Gastroesophageal sphincter (tissue), 4 donors: ENCODE data around the gene NUP93. TPM values are rescaled to one million over a fixed set of nuclear protein-coding genes. Genes with fewer than 3 reads are reported as not detected.

Source experiments
- ATAC-seq: fragments of 150-250 bp; one replicate; pipeline ENCODE4 v1.9.1; 2016; ENCODE audit warnings: mild to moderate bottlenecking, moderate library complexity
- H3K27ac ChIP-seq, 4 donors: fragments of 200-600 bp; sonication (generic) in 3 of 4; 1 replicate in 3 of 4; 2 replicates in 1 of 4; pipeline ENCODE4 v1.5.1; 2016 to 2019
- H3K27me3 ChIP-seq: fragments of 200-600 bp; sonication (generic); one replicate; pipeline ENCODE4 v1.5.1; 2019
- H3K36me3 ChIP-seq, 2 donors: fragments of 200-600 bp; sonication (generic); one replicate each; pipeline ENCODE4 v1.5.1; 2019; ENCODE audit warnings: control low read depth in 1 of 2
- H3K4me1 ChIP-seq, 3 donors: fragments of 200-600 bp; sonication (generic); 1 replicate in 2 of 3; 2 replicates in 1 of 3; pipeline ENCODE4 v1.5.1; 2016 to 2019; ENCODE audit warnings: control low read depth in 2 of 3
- H3K4me3 ChIP-seq, 2 donors: fragments of 200-600 bp; sonication (generic); one replicate each; pipeline ENCODE4 v1.5.1; 2019; ENCODE audit warnings: mild to moderate bottlenecking in 1 of 2, moderate library complexity in 1 of 2
- H3K9me3 ChIP-seq, 3 donors: fragments of 200-600 bp; sonication (generic); one replicate each; pipeline ENCODE4 v1.5.1; 2017 to 2019; ENCODE audit warnings: control low read depth in 2 of 3
- EP300 ChIP-seq: sonication (generic); formaldehyde crosslinking; IDR thresholded peaks from one replicate; pipeline ENCODE4 v1.6.1; 2017; ENCODE audit warnings: antibody characterized with exemption, mild to moderate bottlenecking
- POLR2A ChIP-seq, 2 donors: fragments of 450-650 bp; IDR thresholded peaks; one replicate each; pipeline ENCODE4 v1.6.1; 2017; ENCODE audit warnings: antibody characterized with exemption in 2 of 2, mild to moderate bottlenecking in 2 of 2, moderate library complexity in 1 of 2
- POLR2AphosphoS5 ChIP-seq: sonication (generic); formaldehyde crosslinking; IDR thresholded peaks from one replicate; pipeline ENCODE4 v1.6.1; 2017; ENCODE audit warnings: antibody characterized with exemption
- WGBS, 2 donors: methylation state at CpG; one replicate each; pipeline ENCODE4 v1.1.5; 2018; ENCODE audit warnings: low coverage in 1 of 2; 5-methylcytosine and 5-hydroxymethylcytosine counted together
- total RNA-seq, 4 donors: library from RNA; depleted of rRNA; stranded (reverse); fragments of >200 nt; gene quantifications; one replicate each; pipeline ENCODE4 v1.1.0, GENCODE V29; 2016
- TF ChIP-seq, protein P1 (sequence below), 4 experiments: fragments of 200-600 bp in 2 of 4; fragments of 450-650 bp in 2 of 4; sonication (generic) in 1 of 4; IDR thresholded peaks; one replicate each; pipeline ENCODE4 v1.5.1; 2017 to 2019; ENCODE audit warnings: antibody characterized with exemption in 4 of 4, mild to moderate bottlenecking in 2 of 4, moderate library complexity in 2 of 4

The NUP93 gene
- total RNA-seq, 4 donors from 2014 or later: 37.6 to 39.3 (median 38.9) TPM

DNA sequence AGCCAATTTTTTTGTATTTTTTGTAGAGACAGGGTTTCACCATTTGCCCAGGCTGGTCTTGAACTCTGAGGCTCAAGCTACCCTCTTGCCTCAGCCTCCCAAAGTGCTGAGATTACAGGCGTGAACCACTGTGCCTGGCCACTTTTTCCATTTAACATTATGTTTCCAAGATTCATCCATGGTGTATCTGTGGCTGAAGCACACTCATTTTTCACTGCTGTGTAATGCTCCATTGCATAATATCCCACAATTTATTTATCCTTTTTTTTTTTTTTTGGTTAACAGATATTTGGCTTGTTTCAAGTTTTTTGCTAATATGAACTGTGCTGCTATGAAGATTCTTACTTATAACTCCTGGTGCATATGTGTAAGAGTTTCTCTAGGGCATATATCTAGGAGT, 1.9 kb upstream of the NUP93 start:
- ATAC-seq: no peak
- TF ChIP-seq, protein P1, sequence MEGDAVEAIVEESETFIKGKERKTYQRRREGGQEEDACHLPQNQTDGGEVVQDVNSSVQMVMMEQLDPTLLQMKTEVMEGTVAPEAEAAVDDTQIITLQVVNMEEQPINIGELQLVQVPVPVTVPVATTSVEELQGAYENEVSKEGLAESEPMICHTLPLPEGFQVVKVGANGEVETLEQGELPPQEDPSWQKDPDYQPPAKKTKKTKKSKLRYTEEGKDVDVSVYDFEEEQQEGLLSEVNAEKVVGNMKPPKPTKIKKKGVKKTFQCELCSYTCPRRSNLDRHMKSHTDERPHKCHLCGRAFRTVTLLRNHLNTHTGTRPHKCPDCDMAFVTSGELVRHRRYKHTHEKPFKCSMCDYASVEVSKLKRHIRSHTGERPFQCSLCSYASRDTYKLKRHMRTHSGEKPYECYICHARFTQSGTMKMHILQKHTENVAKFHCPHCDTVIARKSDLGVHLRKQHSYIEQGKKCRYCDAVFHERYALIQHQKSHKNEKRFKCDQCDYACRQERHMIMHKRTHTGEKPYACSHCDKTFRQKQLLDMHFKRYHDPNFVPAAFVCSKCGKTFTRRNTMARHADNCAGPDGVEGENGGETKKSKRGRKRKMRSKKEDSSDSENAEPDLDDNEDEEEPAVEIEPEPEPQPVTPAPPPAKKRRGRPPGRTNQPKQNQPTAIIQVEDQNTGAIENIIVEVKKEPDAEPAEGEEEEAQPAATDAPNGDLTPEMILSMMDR (IDR thresholded peaks at IDR 0.05): no peak
- TF ChIP-seq EP300 (no peak), POLR2A (IDR thresholded peaks at IDR 0.05) (no peak), POLR2AphosphoS5 (no peak)
- Histone ChIP-seq H3K4me3 (no peak overlapping the region), H3K27ac (no peak overlapping the region), H3K4me1 (peaks cover 0 to 43% (median 10%) of the 10 kb centered on the region in 3 donors), H3K36me3 (no peaks in the 10 kb centered on the region), H3K9me3 (no peaks in the 10 kb centered on the region), H3K27me3 (no peaks in the 10 kb centered on the region)
- 100% methylated on average over 1 of the region's 1 CpG for WGBS, 2 donors

DNA sequence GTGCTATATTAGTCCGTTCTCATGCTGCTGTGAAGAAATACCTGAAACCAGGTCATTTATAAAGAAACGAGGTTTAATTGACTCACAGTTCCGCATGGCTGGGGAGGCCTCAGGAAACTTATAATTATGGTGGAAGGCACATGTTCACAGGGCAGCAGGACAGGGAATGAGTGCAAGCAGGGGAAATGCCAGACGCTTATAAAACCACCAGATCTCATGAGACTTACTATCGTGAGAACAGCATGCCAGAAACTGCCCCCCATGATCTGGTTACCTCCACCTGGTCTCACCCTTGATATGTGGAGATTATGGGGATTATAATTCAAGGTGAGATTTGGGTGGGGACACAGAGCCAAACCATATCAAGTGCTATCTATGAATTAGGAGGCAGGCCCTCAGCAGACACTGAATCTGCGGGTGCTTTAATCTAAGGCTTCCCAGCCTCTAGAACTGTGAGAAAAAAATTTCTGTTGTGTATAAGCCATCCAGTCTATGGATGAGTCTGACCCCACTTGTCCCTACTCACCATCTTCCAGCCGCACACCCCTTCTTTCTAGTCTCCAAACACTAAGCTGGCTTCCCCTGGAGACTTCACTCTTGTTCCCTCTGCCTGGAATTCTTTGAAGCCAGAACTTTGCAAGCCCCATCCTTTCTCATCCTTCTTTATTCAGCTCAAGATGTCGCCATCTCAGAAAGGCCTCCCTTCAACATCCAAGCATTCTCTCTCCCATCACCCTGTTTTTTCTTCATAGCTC, 772 bp upstream of the NUP93 start:
- Histone ChIP-seq H3K4me1 (peaks cover 0 to 43% (median 10%) of the 10 kb centered on the region in 3 donors), H3K4me3 (peak overlapping the region; percentile 57 to 69), H3K27ac (peak overlapping the region; percentile 75 to 87 (median 80)), H3K27me3 (no peaks in the 10 kb centered on the region), H3K36me3 (no peaks in the 10 kb centered on the region), H3K9me3 (no peaks in the 10 kb centered on the region)
- no peak for TF ChIP-seq POLR2AphosphoS5
- TF ChIP-seq, protein P1 (IDR thresholded peaks at IDR 0.05): no peak
- TF ChIP-seq EP300: no peak
- TF ChIP-seq POLR2A (IDR thresholded peaks at IDR 0.05): no peak
- ATAC-seq: peak; percentile 17
- 34 to 52% methylated on average over 6 to 8 of the region's 8 CpGs for WGBS, 2 donors

DNA sequence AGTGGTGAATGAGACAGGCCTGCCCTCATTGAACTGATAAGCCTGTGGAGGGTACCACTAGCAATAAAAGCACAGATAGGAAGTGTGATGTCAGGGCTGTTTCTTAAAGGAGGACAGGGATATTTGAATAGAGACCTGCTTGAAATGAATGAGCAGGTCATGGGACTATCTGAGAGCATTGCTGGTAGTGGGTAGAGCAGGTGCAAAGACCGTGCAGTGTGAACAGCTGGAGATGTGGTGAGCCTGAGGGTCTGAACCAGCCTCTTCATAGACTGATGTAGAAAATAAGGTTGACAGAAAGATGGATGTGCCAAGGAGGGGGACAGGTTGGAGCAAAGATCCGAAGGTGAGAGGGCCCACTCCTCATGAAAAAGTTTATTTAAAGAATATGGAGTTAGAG, 2.4 kb downstream of the NUP93 start:
- Histone ChIP-seq H3K9me3 (no peaks in the 10 kb centered on the region), H3K27me3 (no peaks in the 10 kb centered on the region), H3K36me3 (no peaks in the 10 kb centered on the region), H3K27ac (no peak overlapping the region), H3K4me1 (peaks cover 0 to 42% (median 10%) of the 10 kb centered on the region in 3 donors), H3K4me3 (no peak overlapping the region)
- 64 to 75% methylated on average over 2 of the region's 2 CpGs for WGBS, 2 donors
- TF ChIP-seq POLR2AphosphoS5 (no peak), POLR2A (IDR thresholded peaks at IDR 0.05) (no peak), EP300 (no peak)
- TF ChIP-seq, protein P1 (IDR thresholded peaks at IDR 0.05): no peak
- no peak for ATAC-seq

DNA sequence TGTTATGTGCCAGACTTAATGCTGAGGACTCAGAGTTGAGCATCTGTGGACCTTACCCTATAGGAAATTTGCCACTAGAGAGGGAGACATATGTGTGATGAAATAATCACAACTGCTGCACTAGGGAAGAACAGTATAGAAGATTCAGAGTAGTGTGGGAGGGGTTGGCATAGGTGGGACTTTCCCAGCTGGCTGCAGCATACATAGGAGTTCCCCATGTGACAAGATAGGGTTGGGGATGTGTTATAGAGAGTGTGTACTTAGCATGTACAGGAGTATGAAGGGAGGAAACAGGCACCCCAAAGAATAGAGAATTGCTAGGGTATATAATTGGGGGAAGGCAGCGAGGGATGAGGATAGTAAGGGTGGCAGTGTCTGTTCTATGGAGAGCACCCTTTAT, 2.9 kb downstream of the NUP93 start:
- 100% methylated on average over 1 of the region's 1 CpG for WGBS, 2 donors
- H3K36me3 ChIP-seq: no peaks in the 10 kb centered on the region
- H3K4me3 ChIP-seq: no peak overlapping the region
- TF ChIP-seq POLR2A (IDR thresholded peaks at IDR 0.05): no peak
- TF ChIP-seq POLR2AphosphoS5: no peak
- TF ChIP-seq EP300: no peak
- TF ChIP-seq, protein P1 (IDR thresholded peaks at IDR 0.05): no peak
- ATAC-seq: no peak
- H3K27ac ChIP-seq: no peak overlapping the region
- H3K27me3 ChIP-seq: no peaks in the 10 kb centered on the region
- peaks cover 0 to 38% (median 10%) of the 10 kb centered on the region in 3 donors for H3K4me1 ChIP-seq
- H3K9me3 ChIP-seq: no peaks in the 10 kb centered on the region

DNA sequence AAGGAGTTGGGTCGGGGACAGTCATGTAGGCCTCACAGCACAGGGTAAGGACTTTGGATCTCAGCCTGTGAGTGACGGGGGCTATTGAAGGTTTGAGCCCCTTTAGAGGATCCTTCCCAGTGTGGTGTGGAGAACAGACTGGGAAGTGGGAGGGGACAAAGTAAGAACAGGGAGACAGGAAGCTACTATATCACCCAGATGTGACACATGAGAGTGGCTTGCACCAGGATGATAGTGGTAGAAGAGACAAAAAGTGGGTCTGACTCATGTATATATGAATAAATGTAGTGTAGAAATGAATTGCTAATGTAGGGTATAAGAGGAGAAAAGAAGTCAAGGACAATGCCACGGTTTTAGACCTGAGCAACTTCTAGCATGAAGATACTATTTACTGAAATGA, 4.5 kb downstream of the NUP93 start:
- Histone ChIP-seq H3K27me3 (no peaks in the 10 kb centered on the region), H3K4me3 (no peak overlapping the region), H3K9me3 (no peaks in the 10 kb centered on the region), H3K27ac (no peak overlapping the region), H3K36me3 (no peaks in the 10 kb centered on the region), H3K4me1 (peaks cover 0 to 22% (median 3%) of the 10 kb centered on the region in 3 donors)
- no peak for ATAC-seq
- TF ChIP-seq POLR2AphosphoS5: no peak
- TF ChIP-seq EP300: no peak
- TF ChIP-seq, protein P1 (IDR thresholded peaks at IDR 0.05): no peak
- TF ChIP-seq POLR2A (IDR thresholded peaks at IDR 0.05): no peak
- WGBS, 2 donors: 77 to 91% methylated on average over 3 of the region's 3 CpGs
